SK-N-MC (cell line): ENCODE data around the gene REEP5.

ENCODE experiments used
- DNase-seq: peaks from one replicate; pipeline ENCODE4 v3.0.0-alpha.2; 2011; ENCODE audit warnings: low read depth, low spot score
- H3K27ac ChIP-seq: fragments of 200-600 bp; sonication (generic); 2 replicates; pipeline ENCODE4 v1.5.1; 2016; ENCODE audit warnings: mixed run types
- H3K36me3 ChIP-seq: fragments of 200-600 bp; sonication (generic); 2 replicates; pipeline ENCODE4 v1.6.1; 2017; ENCODE audit warnings: antibody characterized with exemption, low read length, mixed read lengths; ENCODE audit not compliant: insufficient read depth
- H3K4me3 ChIP-seq: fragments of 200-600 bp; sonication (generic); 2 replicates; pipeline ENCODE4 v1.5.1; 2016
- H3K9ac ChIP-seq: fragments of 200-600 bp; sonication (generic); 2 replicates; pipeline ENCODE4 v1.8.0; 2017; ENCODE audit warnings: mixed run types, mixed read lengths; ENCODE audit not compliant: insufficient read length
- H3K9me3 ChIP-seq: fragments of 200-600 bp; sonication (generic); 2 replicates; pipeline ENCODE4 v1.6.1; 2017; ENCODE audit warnings: low read depth, mild to moderate bottlenecking, antibody characterized with exemption, low read length, moderate library complexity, mixed read lengths
- EZH2 ChIP-seq: fragments of 200-600 bp; sonication (generic); IDR thresholded peaks from one replicate; pipeline ENCODE4 v1.6.1; 2017; ENCODE audit warnings: antibody characterized with exemption
- FOXP2 ChIP-seq: optimal IDR thresholded peaks from 2 replicates; pipeline ENCODE3; 2011; ENCODE audit warnings: mild to moderate bottlenecking, moderate library complexity; ENCODE audit not compliant: insufficient read depth; ENCODE audit errors: extremely low read length, control extremely low read depth
- POLR2AphosphoS5 ChIP-seq: IDR thresholded peaks from 2 replicates; pipeline ENCODE4 v1.6.1; 2012; ENCODE audit warnings: mild to moderate bottlenecking, low read depth, low read length, borderline replicate concordance

Gene REEP5

GRCh38 chr5:112958093-112959088, 36.4 kb upstream of the REEP5 start:
- no peak for DNase-seq
- peak overlapping the region; percentile 14; the same call in 1 of the 2 replicates for H3K27ac ChIP-seq
- no peak overlapping the region for H3K9ac ChIP-seq
- H3K36me3 ChIP-seq, result no peaks in the 10 kb centered on the region
- 0 out of 2 replicates have a peak overlapping the region, but pooled peaks have one; percentile 13 for H3K4me3 ChIP-seq
- H3K9me3 ChIP-seq, result no peaks in the 10 kb centered on the region
- TF ChIP-seq EZH2 (no peak), FOXP2 (no peak), POLR2AphosphoS5 (no peak)

GRCh38 chr5:112957036-112957808, 35.2 kb upstream of the REEP5 start:
- Histone ChIP-seq H3K27ac (no peak overlapping the region), H3K9me3 (no peaks in the 10 kb centered on the region), H3K4me3 (no peak overlapping the region), H3K9ac (no peak overlapping the region), H3K36me3 (no peaks in the 10 kb centered on the region)
- no peak for DNase-seq
- no peak for TF ChIP-seq FOXP2
- TF ChIP-seq EZH2, result no peak
- TF ChIP-seq POLR2AphosphoS5, result no peak

- H3K36me3 ChIP-seq, result no peaks in the 10 kb centered on the region
- DNase-seq, result no peak
- H3K9me3 ChIP-seq, result no peaks in the 10 kb centered on the region
- TF ChIP-seq POLR2AphosphoS5 (no peak), EZH2 (no peak), FOXP2 (no peak)
- no peak overlapping the region for H3K27ac ChIP-seq
- no peak overlapping the region for H3K4me3 ChIP-seq
- H3K9ac ChIP-seq, result no peak overlapping the region
These were observed 34.6 kb upstream of the REEP5 start for GRCh38 chr5:112956606-112957005.

- TF ChIP-seq FOXP2, result no peak
- TF ChIP-seq POLR2AphosphoS5, result no peak
- no peak for TF ChIP-seq EZH2
- H3K9me3 ChIP-seq, result no peaks in the 10 kb centered on the region
- no peak for DNase-seq
- H3K4me3 ChIP-seq, result no peak overlapping the region
- no peaks in the 10 kb centered on the region for H3K36me3 ChIP-seq
- no peak overlapping the region for H3K27ac ChIP-seq
- H3K9ac ChIP-seq, result no peak overlapping the region
These were observed 29.2 kb upstream of the REEP5 start for GRCh38 chr5:112951124-112951702.

GRCh38 chr5:112948458-112948857, 26.4 kb upstream of the REEP5 start:
- H3K4me3 ChIP-seq, result no peak overlapping the region
- TF ChIP-seq EZH2, result no peak
- TF ChIP-seq FOXP2, result no peak
- no peak for TF ChIP-seq POLR2AphosphoS5
- no peak overlapping the region for H3K9ac ChIP-seq

GRCh38 chr5:112940670-112941069, 18.6 kb upstream of the REEP5 start:
- H3K9ac ChIP-seq, result no peak overlapping the region
- TF ChIP-seq EZH2 (no peak), POLR2AphosphoS5 (no peak), FOXP2 (no peak)
- no peaks in the 10 kb centered on the region for H3K9me3 ChIP-seq
- no peak for DNase-seq
- H3K4me3 ChIP-seq, result no peak overlapping the region
- H3K27ac ChIP-seq, result no peak overlapping the region
- H3K36me3 ChIP-seq, result no peaks in the 10 kb centered on the region

More at GRCh38 chr5:112948458-112948857, 26.4 kb upstream of the REEP5 start:
- Histone ChIP-seq H3K27ac (no peak overlapping the region), H3K36me3 (no peaks in the 10 kb centered on the region), H3K9me3 (no peaks in the 10 kb centered on the region)
- DNase-seq, result no peak

GRCh38 chr5:112938286-112938685, 16.3 kb upstream of the REEP5 start:
- H3K36me3 ChIP-seq, result no peaks in the 10 kb centered on the region
- no peaks in the 10 kb centered on the region for H3K9me3 ChIP-seq
- no peak overlapping the region for H3K27ac ChIP-seq
- TF ChIP-seq FOXP2 (no peak), EZH2 (no peak), POLR2AphosphoS5 (no peak)
- no peak overlapping the region for H3K9ac ChIP-seq
- H3K4me3 ChIP-seq, result no peak overlapping the region
- no peak for DNase-seq

- TF ChIP-seq POLR2AphosphoS5, result no peak
- no peak for TF ChIP-seq EZH2
- no peak for TF ChIP-seq FOXP2
These were observed 13.6 kb upstream of the REEP5 start for GRCh38 chr5:112935675-112936074.

GRCh38 chr5:112934366-112934663, 12.3 kb upstream of the REEP5 start:
- no peak overlapping the region for H3K4me3 ChIP-seq
- TF ChIP-seq FOXP2 (no peak), EZH2 (no peak), POLR2AphosphoS5 (no peak)
- H3K9ac ChIP-seq, result no peak overlapping the region
- no peaks in the 10 kb centered on the region for H3K36me3 ChIP-seq
- no peak overlapping the region for H3K27ac ChIP-seq
- H3K9me3 ChIP-seq, result no peaks in the 10 kb centered on the region
- no peak for DNase-seq

More at GRCh38 chr5:112935675-112936074, 13.6 kb upstream of the REEP5 start:
- Histone ChIP-seq H3K9ac (no peak overlapping the region), H3K27ac (no peak overlapping the region), H3K4me3 (no peak overlapping the region), H3K9me3 (no peaks in the 10 kb centered on the region), H3K36me3 (no peaks in the 10 kb centered on the region)
- DNase-seq, result no peak
